Neutrophil (primary cell): Measurements from ENCODE around the gene NTM.

ENCODE experiments used
- H3K27ac ChIP-seq: fragments of 200-600 bp; sonication (generic); 2 replicates; pipeline ENCODE4 v1.5.1; 2016; ENCODE audit warnings: mild to moderate bottlenecking, moderate library complexity
- H3K27me3 ChIP-seq: fragments of 200-600 bp; sonication (generic); 2 replicates; pipeline ENCODE4 v1.6.0; 2016; ENCODE audit warnings: mild to moderate bottlenecking
- H3K36me3 ChIP-seq: fragments of 200-600 bp; sonication (generic); 2 replicates; pipeline ENCODE4 v1.5.1; 2017
- H3K4me1 ChIP-seq, 2 experiments: fragments of 200-600 bp in 1 of 2; sonication (generic) in 1 of 2; 1 replicate in 1 of 2; 2 replicates in 1 of 2; pipeline versions ENCODE4 v1.5.1 to v1.6.1; 2013 to 2016; ENCODE audit warnings: low read depth in 1 of 2, low read length in 1 of 2, mild to moderate bottlenecking in 1 of 2, moderate library complexity in 1 of 2; ENCODE audit not compliant: control insufficient read depth in 1 of 2, insufficient read depth in 1 of 2
- H3K4me3 ChIP-seq, 2 experiments: fragments of 200-600 bp in 1 of 2; sonication (generic) in 1 of 2; 1 replicate in 1 of 2; 2 replicates in 1 of 2; pipeline ENCODE4 v1.5.1; 2013 to 2016; ENCODE audit warnings: low read depth in 1 of 2, low read length in 1 of 2, mild to moderate bottlenecking in 1 of 2, moderate library complexity in 1 of 2
- H3K9me3 ChIP-seq: fragments of 200-600 bp; sonication (generic); 2 replicates; pipeline ENCODE4 v1.5.1; 2016
- TF ChIP-seq, protein P1 (sequence below): fragments of 200-600 bp; sonication (generic); IDR thresholded peaks from 2 replicates; pipeline ENCODE4 v1.5.1; 2016; ENCODE audit warnings: antibody characterized with exemption

NTM gene

DNA sequence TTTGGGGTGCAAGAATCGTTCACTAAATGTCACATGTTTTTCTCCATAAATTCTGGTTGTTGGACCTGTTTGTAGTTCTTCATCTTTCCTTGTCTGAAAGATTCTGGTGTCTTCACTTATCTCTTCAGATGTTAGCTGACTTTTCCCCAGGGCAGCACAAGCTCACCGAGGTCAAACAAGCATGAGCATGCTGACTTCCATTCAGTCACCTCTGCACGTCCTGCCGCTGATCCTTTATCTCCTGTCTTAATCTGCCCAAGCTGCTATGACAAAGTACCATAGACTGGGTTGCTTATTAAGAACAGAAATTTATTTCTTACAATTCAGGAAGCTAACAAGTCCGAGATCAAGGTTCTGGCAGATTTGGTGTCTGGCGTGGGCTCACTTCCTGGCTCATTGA, 800.6 kb downstream of the NTM start:
- TF ChIP-seq, protein P1, sequence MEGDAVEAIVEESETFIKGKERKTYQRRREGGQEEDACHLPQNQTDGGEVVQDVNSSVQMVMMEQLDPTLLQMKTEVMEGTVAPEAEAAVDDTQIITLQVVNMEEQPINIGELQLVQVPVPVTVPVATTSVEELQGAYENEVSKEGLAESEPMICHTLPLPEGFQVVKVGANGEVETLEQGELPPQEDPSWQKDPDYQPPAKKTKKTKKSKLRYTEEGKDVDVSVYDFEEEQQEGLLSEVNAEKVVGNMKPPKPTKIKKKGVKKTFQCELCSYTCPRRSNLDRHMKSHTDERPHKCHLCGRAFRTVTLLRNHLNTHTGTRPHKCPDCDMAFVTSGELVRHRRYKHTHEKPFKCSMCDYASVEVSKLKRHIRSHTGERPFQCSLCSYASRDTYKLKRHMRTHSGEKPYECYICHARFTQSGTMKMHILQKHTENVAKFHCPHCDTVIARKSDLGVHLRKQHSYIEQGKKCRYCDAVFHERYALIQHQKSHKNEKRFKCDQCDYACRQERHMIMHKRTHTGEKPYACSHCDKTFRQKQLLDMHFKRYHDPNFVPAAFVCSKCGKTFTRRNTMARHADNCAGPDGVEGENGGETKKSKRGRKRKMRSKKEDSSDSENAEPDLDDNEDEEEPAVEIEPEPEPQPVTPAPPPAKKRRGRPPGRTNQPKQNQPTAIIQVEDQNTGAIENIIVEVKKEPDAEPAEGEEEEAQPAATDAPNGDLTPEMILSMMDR = no peak
- no peak overlapping the region for H3K27ac ChIP-seq
- no peaks in the 10 kb centered on the region for H3K36me3 ChIP-seq
- H3K4me1 ChIP-seq = no peaks in the 10 kb centered on the region
- H3K9me3 ChIP-seq = no peaks in the 10 kb centered on the region
- H3K4me3 ChIP-seq = no peak overlapping the region
- no peaks in the 10 kb centered on the region for H3K27me3 ChIP-seq

GRCh38 chr11:132174362-132175255, 804.2 kb downstream of the NTM start:
- TF ChIP-seq, protein P1 = no peak
- H3K9me3 ChIP-seq = no peaks in the 10 kb centered on the region
- H3K36me3 ChIP-seq = no peaks in the 10 kb centered on the region
- H3K27ac ChIP-seq = no peak overlapping the region
- H3K4me3 ChIP-seq = no peak overlapping the region
- no peaks in the 10 kb centered on the region for H3K27me3 ChIP-seq
- H3K4me1 ChIP-seq = no peaks in the 10 kb centered on the region

GRCh38 chr11:132177106-132177505, 806.7 kb downstream of the NTM start:
- H3K4me1 ChIP-seq = no peaks in the 10 kb centered on the region
- no peaks in the 10 kb centered on the region for H3K36me3 ChIP-seq
- no peaks in the 10 kb centered on the region for H3K27me3 ChIP-seq
- H3K9me3 ChIP-seq = no peaks in the 10 kb centered on the region
- TF ChIP-seq, protein P1 = no peak
- no peak overlapping the region for H3K27ac ChIP-seq
- H3K4me3 ChIP-seq = no peak overlapping the region

DNA sequence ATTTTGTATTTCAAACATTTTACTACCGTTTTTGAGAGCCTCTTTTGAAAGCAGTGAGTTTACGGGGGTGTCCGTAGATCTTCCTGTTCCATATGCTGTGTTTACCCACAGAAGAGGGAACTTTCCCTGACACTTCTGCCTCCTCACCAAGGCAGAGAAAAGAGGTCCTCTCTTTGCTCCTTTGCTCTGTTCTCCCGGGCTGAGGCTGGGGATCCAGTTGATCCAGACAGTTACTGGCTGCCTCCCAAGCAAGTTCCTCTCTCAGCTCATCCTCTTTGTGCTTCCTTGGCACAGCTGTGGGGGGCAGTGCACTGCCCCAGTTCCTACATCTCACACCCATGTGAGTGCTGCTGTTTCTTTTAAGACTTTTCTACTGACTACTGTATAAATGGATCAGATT, 813.7 kb downstream of the NTM start:
- TF ChIP-seq, protein P1 = no peak
- no peak overlapping the region for H3K4me3 ChIP-seq
- H3K27ac ChIP-seq = no peak overlapping the region
- H3K4me1 ChIP-seq = no peaks in the 10 kb centered on the region
- H3K9me3 ChIP-seq = no peaks in the 10 kb centered on the region
- H3K27me3 ChIP-seq = no peaks in the 10 kb centered on the region
- H3K36me3 ChIP-seq = no peaks in the 10 kb centered on the region

DNA sequence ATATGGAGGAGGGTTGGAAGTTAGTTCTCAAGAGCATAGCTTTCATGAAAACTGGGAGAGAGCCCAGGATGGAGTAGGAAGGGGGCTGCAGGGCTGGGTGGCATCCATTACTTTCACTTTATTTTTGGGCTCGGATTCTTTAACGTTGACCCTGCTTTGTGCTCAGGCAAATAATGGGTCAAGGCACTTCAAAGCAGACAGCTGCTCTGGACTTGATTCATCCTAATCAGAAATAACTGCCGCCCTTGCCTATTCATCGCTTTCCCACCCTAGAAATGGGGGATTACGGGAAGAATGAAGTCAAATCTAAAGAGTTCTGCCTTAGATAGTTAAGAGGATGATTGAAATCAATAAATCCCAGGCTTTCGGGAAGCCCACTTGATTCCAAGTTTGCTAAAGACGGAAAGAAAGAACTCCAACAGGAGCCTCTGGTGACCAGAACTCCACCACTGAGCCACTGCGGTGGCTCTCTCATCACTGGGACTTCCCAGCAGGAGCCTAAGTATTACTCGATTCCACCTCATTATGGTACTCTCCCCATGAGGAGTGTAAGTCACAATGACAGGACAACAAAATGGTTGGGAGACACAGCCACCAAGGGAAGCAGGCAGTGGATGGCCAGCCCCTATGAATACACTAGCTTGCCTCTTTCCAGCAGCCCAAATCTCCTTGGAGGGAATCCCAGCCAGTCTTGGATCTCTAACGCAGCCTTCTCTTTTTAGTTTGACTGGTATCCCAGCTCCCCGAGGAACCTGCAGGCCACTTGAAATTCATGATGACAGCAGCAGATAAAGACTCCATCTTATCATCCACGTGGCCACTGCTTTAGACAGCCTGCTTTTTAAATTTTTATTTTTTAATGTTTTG, 815.5 kb downstream of the NTM start:
- no peaks in the 10 kb centered on the region for H3K36me3 ChIP-seq
- no peaks in the 10 kb centered on the region for H3K4me1 ChIP-seq
- H3K4me3 ChIP-seq = no peak overlapping the region
- H3K9me3 ChIP-seq = no peaks in the 10 kb centered on the region
- TF ChIP-seq, protein P1 = no peak
- no peaks in the 10 kb centered on the region for H3K27me3 ChIP-seq
- H3K27ac ChIP-seq = no peak overlapping the region
